ENCODE data around the gene PCSK9.

The PCSK9 gene

GRCh38 chr1:55039342-55040082, at the start of gene PCSK9:
PCSK9 (plus strand) TSS chr1:55039548; CDS start chr1:55039838, 290 bp downstream.
- DNase-seq (ENCODE audit: low spot score) = no peak

GRCh38 chr1:54989968-54990810, 49.2 kb upstream of the PCSK9 start:
- no peak for DNase-seq (ENCODE audit: low spot score)

- no peak for DNase-seq (ENCODE audit: low spot score)
Measured at GRCh38 chr1:54990916-54991315, 48.4 kb upstream of the PCSK9 start.

- no peak for DNase-seq (ENCODE audit: low spot score)
Measured at GRCh38 chr1:54991939-54992338, 47.4 kb upstream of the PCSK9 start.

GRCh38 chr1:54993140-54993539, 46.2 kb upstream of the PCSK9 start:
- DNase-seq (ENCODE audit: low spot score) = no peak

GRCh38 chr1:54994355-54994990, 44.9 kb upstream of the PCSK9 start:
- no peak for DNase-seq (ENCODE audit: low spot score)

GRCh38 chr1:54995013-54995760, 44.2 kb upstream of the PCSK9 start:
- DNase-seq (ENCODE audit: low spot score) = no peak

GRCh38 chr1:54995835-54996234, 43.5 kb upstream of the PCSK9 start:
- peak; percentile 62 for DNase-seq (ENCODE audit: low spot score)

GRCh38 chr1:54996359-54996868, 42.9 kb upstream of the PCSK9 start:
- peak; percentile 69 for DNase-seq (ENCODE audit: low spot score)

GRCh38 chr1:54996869-54997710, 42.3 kb upstream of the PCSK9 start:
- DNase-seq (ENCODE audit: low spot score) = no peak

- DNase-seq (ENCODE audit: low spot score) = no peak
Measured at GRCh38 chr1:54997711-54997986, 41.7 kb upstream of the PCSK9 start.

GRCh38 chr1:54998100-54998499, 41.2 kb upstream of the PCSK9 start:
- DNase-seq (ENCODE audit: low spot score) = no peak

GRCh38 chr1:54998677-54999076, 40.7 kb upstream of the PCSK9 start, which contains the start of gene BSND:
BSND (plus strand) TSS chr1:54998933; CDS start chr1:54999187, 254 bp downstream.
- no peak for DNase-seq (ENCODE audit: low spot score)

GRCh38 chr1:55000110-55001085, 39.0 kb upstream of the PCSK9 start:
- DNase-seq (ENCODE audit: low spot score) = no peak

GRCh38 chr1:55001311-55001710, 38.0 kb upstream of the PCSK9 start:
- DNase-seq (ENCODE audit: low spot score) = no peak

GRCh38 chr1:55002686-55003085, 36.7 kb upstream of the PCSK9 start:
- no peak for DNase-seq (ENCODE audit: low spot score)

GRCh38 chr1:55005351-55006140, 33.8 kb upstream of the PCSK9 start:
- no peak for DNase-seq (ENCODE audit: low spot score)

GRCh38 chr1:55006931-55007330, 32.4 kb upstream of the PCSK9 start:
- no peak for DNase-seq (ENCODE audit: low spot score)

GRCh38 chr1:55007625-55008024, 31.7 kb upstream of the PCSK9 start:
- DNase-seq (ENCODE audit: low spot score) = no peak

Measured in CD4-positive, alpha-beta T cell treated with Interleukin-6 at 100 ng/mL for 8 hours (primary cell).